ENCODE results near the gene RANBP1. TPM values are rescaled to one million over a fixed set of nuclear protein-coding genes. Genes with fewer than 3 reads are reported as not detected.

RANBP1 gene
- total RNA-seq, 1 donor from 2014 or later: 79.5 TPM

- Mint-ChIP-seq H3K27ac (ENCODE audit: unreplicated experiment) (no peak overlapping the region), H3K36me3 (ENCODE audit: low read depth) (peaks cover 1% of the 10 kb centered on the region), H3K4me1 (ENCODE audit: low read depth) (peaks cover 63% of the 10 kb centered on the region), H3K9me3 (ENCODE audit: low read depth) (no peaks in the 10 kb centered on the region), H3K4me3 (ENCODE audit: unreplicated experiment) (no peak overlapping the region), H3K27me3 (ENCODE audit: low read depth) (no peaks in the 10 kb centered on the region)
- DNase-seq (ENCODE audit: low spot score): no peak
- TF ChIP-seq CTCF (IDR thresholded peaks at IDR 0.05): no peak
These were observed 21.2 kb downstream of the RANBP1 start for GRCh38 chr22:20137113-20137512.

- Mint-ChIP-seq H3K4me3 (ENCODE audit: unreplicated experiment) (no peak overlapping the region), H3K9me3 (ENCODE audit: low read depth) (no peaks in the 10 kb centered on the region), H3K27ac (ENCODE audit: unreplicated experiment) (peak overlapping the region; percentile 63), H3K27me3 (ENCODE audit: low read depth) (no peaks in the 10 kb centered on the region), H3K36me3 (ENCODE audit: low read depth) (peaks cover 1% of the 10 kb centered on the region), H3K4me1 (ENCODE audit: low read depth) (peaks cover 61% of the 10 kb centered on the region)
- DNase-seq (ENCODE audit: low spot score): no peak
- no peak for TF ChIP-seq CTCF (IDR thresholded peaks at IDR 0.05)
These were observed 21.9 kb downstream of the RANBP1 start for GRCh38 chr22:20137671-20138416.

GRCh38 chr22:20138417-20138738 is 22.5 kb downstream of the RANBP1 start:
- H3K9me3 Mint-ChIP-seq (ENCODE audit: low read depth): no peaks in the 10 kb centered on the region
- no peaks in the 10 kb centered on the region for H3K27me3 Mint-ChIP-seq (ENCODE audit: low read depth)
- peaks cover 56% of the 10 kb centered on the region for H3K4me1 Mint-ChIP-seq (ENCODE audit: low read depth)
- H3K36me3 Mint-ChIP-seq (ENCODE audit: low read depth): peaks cover 1% of the 10 kb centered on the region
- no peak for DNase-seq (ENCODE audit: low spot score)
- TF ChIP-seq CTCF (IDR thresholded peaks at IDR 0.05): no peak
- H3K27ac Mint-ChIP-seq (ENCODE audit: unreplicated experiment): peak overlapping the region; percentile 63
- no peak overlapping the region for H3K4me3 Mint-ChIP-seq (ENCODE audit: unreplicated experiment)

GRCh38 chr22:20138868-20139267 is 23.0 kb downstream of the RANBP1 start:
- no peaks in the 10 kb centered on the region for H3K27me3 Mint-ChIP-seq (ENCODE audit: low read depth)
- no peaks in the 10 kb centered on the region for H3K9me3 Mint-ChIP-seq (ENCODE audit: low read depth)
- H3K4me1 Mint-ChIP-seq (ENCODE audit: low read depth): peaks cover 51% of the 10 kb centered on the region
- H3K27ac Mint-ChIP-seq (ENCODE audit: unreplicated experiment): no peak overlapping the region
- no peak for TF ChIP-seq CTCF (IDR thresholded peaks at IDR 0.05)
- H3K36me3 Mint-ChIP-seq (ENCODE audit: low read depth): peaks cover 1% of the 10 kb centered on the region
- no peak for DNase-seq (ENCODE audit: low spot score)
- H3K4me3 Mint-ChIP-seq (ENCODE audit: unreplicated experiment): no peak overlapping the region

- H3K36me3 Mint-ChIP-seq (ENCODE audit: low read depth): peaks cover 1% of the 10 kb centered on the region
- H3K9me3 Mint-ChIP-seq (ENCODE audit: low read depth): no peaks in the 10 kb centered on the region
- H3K4me3 Mint-ChIP-seq (ENCODE audit: unreplicated experiment): no peak overlapping the region
- DNase-seq (ENCODE audit: low spot score): no peak
- peaks cover 45% of the 10 kb centered on the region for H3K4me1 Mint-ChIP-seq (ENCODE audit: low read depth)
- no peak overlapping the region for H3K27ac Mint-ChIP-seq (ENCODE audit: unreplicated experiment)
- TF ChIP-seq CTCF (IDR thresholded peaks at IDR 0.05): no peak
- no peaks in the 10 kb centered on the region for H3K27me3 Mint-ChIP-seq (ENCODE audit: low read depth)
These were observed 23.6 kb downstream of the RANBP1 start for GRCh38 chr22:20139391-20140106.
